CD8-positive, alpha-beta memory T cell (primary cell): ENCODE measurements around the gene FHIP1B. TPM values are rescaled to one million over a fixed set of nuclear protein-coding genes. Genes with fewer than 3 reads are reported as not detected.

Experiments
- CTCF ChIA-PET: fragments of 350-600 bp; sonication (Branson Sonifier 250); formaldehyde crosslinking; loops from one replicate; lab custom pipeline; 2021; ENCODE audit warnings: antibody characterized with exemption; lab: Charles Lee
- POLR2A ChIA-PET: fragments of 350-600 bp; sonication (Branson Sonifier 250); formaldehyde crosslinking; loops from one replicate; lab custom pipeline; 2021; ENCODE audit warnings: antibody characterized with exemption; lab: Charles Lee
- DNase-seq, 5 donors: peaks; one replicate each; pipeline versions ENCODE4 v3.0.0 to v3.0.0-alpha.2; 2020 to 2022; ENCODE audit warnings: mixed read lengths in 1 of 5
- H3K27ac ChIP-seq: one replicate; pipeline ENCODE4 v1.7.0; 2013; ENCODE audit warnings: low read depth, mild to moderate bottlenecking, low read length, moderate library complexity
- H3K27me3 ChIP-seq: 2 replicates; pipeline ENCODE4 v1.7.0; 2013; ENCODE audit warnings: low read length, mild to moderate bottlenecking; ENCODE audit not compliant: insufficient read depth, poor library complexity, severe bottlenecking
- H3K36me3 ChIP-seq: 2 replicates; pipeline ENCODE4 v1.7.0; 2013; ENCODE audit warnings: mild to moderate bottlenecking, low read length, moderate library complexity; ENCODE audit not compliant: insufficient read depth
- H3K4me1 ChIP-seq: 2 replicates; pipeline ENCODE4 v1.7.0; 2013; ENCODE audit warnings: mild to moderate bottlenecking, low read length, moderate library complexity; ENCODE audit not compliant: insufficient read depth
- H3K4me3 ChIP-seq: 2 replicates; pipeline ENCODE4 v1.7.0; 2013; ENCODE audit warnings: mild to moderate bottlenecking, low read length
- H3K9me3 ChIP-seq: 2 replicates; pipeline ENCODE4 v1.7.0; 2013; ENCODE audit warnings: mild to moderate bottlenecking, low read length
- H3K27ac Mint-ChIP-seq, 8 donors: one replicate each; pipeline ENCODE4 v1.8.0; 2020 to 2021; ENCODE audit warnings: mixed read lengths in 8 of 8, mild to moderate bottlenecking in 6 of 8, inconsistent platforms in 3 of 8, moderate library complexity in 3 of 8
- H3K27me3 Mint-ChIP-seq, 2 donors: one replicate each; pipeline ENCODE4 v1.8.0; 2020 to 2021; ENCODE audit warnings: mixed read lengths in 2 of 2, mild to moderate bottlenecking in 1 of 2, moderate library complexity in 1 of 2
- H3K36me3 Mint-ChIP-seq, 3 donors: one replicate each; pipeline ENCODE4 v1.8.0; 2020 to 2021; ENCODE audit warnings: mixed read lengths in 3 of 3, inconsistent platforms in 1 of 3, mild to moderate bottlenecking in 1 of 3
- H3K4me1 Mint-ChIP-seq, 3 donors: one replicate each; pipeline ENCODE4 v1.8.0; 2020 to 2021; ENCODE audit warnings: mixed read lengths in 3 of 3, inconsistent platforms in 1 of 3, mild to moderate bottlenecking in 1 of 3
- H3K4me3 Mint-ChIP-seq, 7 donors: one replicate each; pipeline ENCODE4 v1.8.0; 2020 to 2021; ENCODE audit warnings: mixed read lengths in 7 of 7, mild to moderate bottlenecking in 6 of 7, moderate library complexity in 4 of 7, inconsistent platforms in 2 of 7
- H3K9me3 Mint-ChIP-seq, 5 donors: one replicate each; pipeline ENCODE4 v1.8.0; 2020 to 2022; ENCODE audit warnings: mixed read lengths in 5 of 5, mild to moderate bottlenecking in 3 of 5, moderate library complexity in 2 of 5, inconsistent platforms in 1 of 5
- polyA plus RNA-seq: library from polyadenylated mRNA; unstranded; fragments of 300-500 nt; fragmentation: Illumina TruSeq; gene quantifications from one replicate; pipeline ENCODE4 v1.2.3, GENCODE V29; 2021
- total RNA-seq, 2 experiments: library from RNA; stranded (reverse); gene quantifications; one replicate each; pipeline ENCODE4 v1.2.3, GENCODE V29; 2021

Gene FHIP1B
- total and polyA plus RNA-seq, 3 experiments from 2014 or later = 16.4 to 20.6 (median 20.2) TPM

- no peak overlapping the region for H3K27ac ChIP-seq
- H3K9me3 ChIP-seq = no peaks in the 10 kb centered on the region
- H3K9me3 Mint-ChIP-seq = no peaks in the 10 kb centered on the region
- no peaks in the 10 kb centered on the region for H3K36me3 Mint-ChIP-seq
- peaks cover 8 to 28% of the 10 kb centered on the region in 2 donors for H3K27me3 Mint-ChIP-seq
- H3K36me3 ChIP-seq = no peaks in the 10 kb centered on the region
- POLR2A ChIA-PET = no interaction called here
- H3K4me1 ChIP-seq = peaks cover 12% of the 10 kb centered on the region
- no peak overlapping the region for H3K4me3 ChIP-seq
- H3K4me3 Mint-ChIP-seq = no peak overlapping the region
- no peak for DNase-seq
- CTCF ChIA-PET = no interaction called here
- peaks cover 0 to 6% (median 5%) of the 10 kb centered on the region in 3 donors for H3K4me1 Mint-ChIP-seq
- peaks cover 33% of the 10 kb centered on the region for H3K27me3 ChIP-seq
- H3K27ac Mint-ChIP-seq = no peak overlapping the region
Measured at GRCh38 chr11:6263662-6264061, 29.2 kb upstream of the FHIP1B start.

DNA sequence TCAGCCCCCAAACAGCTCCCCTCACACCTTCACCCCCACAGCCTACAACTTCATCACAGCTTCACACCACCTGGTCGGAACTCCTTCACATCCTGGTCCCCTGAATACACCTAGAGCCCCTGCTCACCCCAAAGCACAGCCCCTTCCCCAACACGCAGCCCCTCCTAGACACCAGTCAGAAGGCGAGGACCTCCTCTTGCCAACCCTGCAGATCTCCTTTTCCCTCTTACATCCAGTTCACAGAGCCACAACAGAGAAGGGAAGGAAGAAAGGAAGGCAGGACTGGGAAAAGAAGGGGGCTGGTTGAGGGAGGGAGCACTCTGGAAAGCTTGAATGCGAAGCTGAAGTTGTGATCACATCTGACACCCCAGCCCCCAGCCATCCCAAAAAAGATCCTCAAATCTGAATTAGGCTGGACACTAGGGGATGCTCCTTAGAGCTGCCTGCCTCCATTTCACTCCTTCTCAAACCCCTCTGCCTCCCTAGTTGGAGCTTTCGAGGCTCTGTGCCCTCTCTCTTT lies 25.8 kb upstream of the FHIP1B start:
- ChIA-PET CTCF (interaction anchor here (0.8 to 3.3 kb wide), 3 partner anchors 9 to 25 kb away, joined by 3 to 17 read pairs (median 3); no protein-coding TSS in a partner anchor), POLR2A (interaction anchor here (0.5 kb wide), 1 partner anchor 40 kb away, joined by 3 read pairs; no protein-coding TSS in a partner anchor)
- no peak overlapping the region for H3K4me3 Mint-ChIP-seq
- H3K27me3 Mint-ChIP-seq = peaks cover 15 to 16% of the 10 kb centered on the region in 2 donors
- H3K27ac ChIP-seq = no peak overlapping the region
- no peaks in the 10 kb centered on the region for H3K9me3 ChIP-seq
- no peaks in the 10 kb centered on the region for H3K9me3 Mint-ChIP-seq
- DNase-seq = no peak
- H3K36me3 ChIP-seq = no peaks in the 10 kb centered on the region
- peaks cover 49% of the 10 kb centered on the region for H3K27me3 ChIP-seq
- peaks cover 1 to 10% (median 5%) of the 10 kb centered on the region in 3 donors for H3K4me1 Mint-ChIP-seq
- no peaks in the 10 kb centered on the region for H3K36me3 Mint-ChIP-seq
- H3K4me3 ChIP-seq = no peak overlapping the region
- H3K4me1 ChIP-seq = peaks cover 12% of the 10 kb centered on the region
- no peak overlapping the region for H3K27ac Mint-ChIP-seq

- DNase-seq = no peak
- no peaks in the 10 kb centered on the region for H3K9me3 Mint-ChIP-seq
- H3K4me1 Mint-ChIP-seq = peaks cover 1 to 10% (median 5%) of the 10 kb centered on the region in 3 donors
- H3K27me3 ChIP-seq = peaks cover 43% of the 10 kb centered on the region
- ChIA-PET CTCF (interaction anchor here (3.3 kb wide), 1 partner anchor 7 kb away, joined by 17 read pairs; no protein-coding TSS in a partner anchor), POLR2A (interaction anchor here (0.6 kb wide), 1 partner anchor 345 kb away, joined by 3 read pairs; the partner anchor contains the start of genes ILK and RRP8)
- H3K27ac ChIP-seq = no peak overlapping the region
- H3K4me1 ChIP-seq = peaks cover 12% of the 10 kb centered on the region
- peak overlapping the region in 6 of 7 donors; percentile 1 to 88 (median 76) for H3K4me3 Mint-ChIP-seq
- peaks cover under 1 to 15% of the 10 kb centered on the region in 2 donors for H3K27me3 Mint-ChIP-seq
- no peaks in the 10 kb centered on the region for H3K9me3 ChIP-seq
- no peak overlapping the region for H3K27ac Mint-ChIP-seq
- no peaks in the 10 kb centered on the region for H3K36me3 ChIP-seq
- H3K36me3 Mint-ChIP-seq = no peaks in the 10 kb centered on the region
- H3K4me3 ChIP-seq = peak overlapping the region; percentile 50
Measured at GRCh38 chr11:6258571-6259081, 24.2 kb upstream of the FHIP1B start.

- H3K4me3 ChIP-seq = no peak overlapping the region
- H3K9me3 Mint-ChIP-seq = no peaks in the 10 kb centered on the region
- H3K4me3 Mint-ChIP-seq = peak overlapping the region in 5 of 7 donors; percentile 1 to 88 (median 78)
- DNase-seq = no peak
- ChIA-PET CTCF (no interaction called here), POLR2A (interaction anchor here (0.6 kb wide), 1 partner anchor 345 kb away, joined by 3 read pairs; the partner anchor contains the start of genes ILK and RRP8)
- no peaks in the 10 kb centered on the region for H3K9me3 ChIP-seq
- no peak overlapping the region for H3K27ac Mint-ChIP-seq
- H3K4me1 Mint-ChIP-seq = peaks cover 1 to 10% (median 5%) of the 10 kb centered on the region in 3 donors
- peaks cover 43% of the 10 kb centered on the region for H3K27me3 ChIP-seq
- peaks cover 0 to 15% of the 10 kb centered on the region in 2 donors for H3K27me3 Mint-ChIP-seq
- no peaks in the 10 kb centered on the region for H3K36me3 ChIP-seq
- no peaks in the 10 kb centered on the region for H3K36me3 Mint-ChIP-seq
- H3K27ac ChIP-seq = no peak overlapping the region
- H3K4me1 ChIP-seq = peaks cover 12% of the 10 kb centered on the region
Measured at GRCh38 chr11:6258141-6258540, 23.7 kb upstream of the FHIP1B start.

DNA sequence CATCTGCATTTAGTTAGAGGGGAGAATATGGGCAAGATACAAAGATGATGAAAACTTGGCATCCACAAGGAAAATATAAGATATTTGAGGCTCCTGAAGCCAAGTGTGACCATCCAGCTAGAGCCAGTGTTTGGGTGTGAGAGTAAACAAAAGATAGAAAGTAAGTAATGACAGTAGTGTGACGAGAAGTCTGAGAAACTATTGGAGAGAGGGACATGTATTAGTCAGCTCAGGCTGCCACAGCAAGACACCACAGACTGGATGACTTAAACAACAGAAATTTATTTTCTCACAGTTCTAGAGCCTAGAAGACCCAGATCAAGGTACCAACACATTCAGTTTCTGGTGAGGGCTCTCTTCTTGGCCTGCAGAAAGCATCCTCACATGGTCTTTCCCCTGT lies 18.8 kb upstream of the FHIP1B start:
- Histone ChIP-seq H3K36me3 (no peaks in the 10 kb centered on the region), H3K9me3 (no peaks in the 10 kb centered on the region), H3K27ac (no peak overlapping the region), H3K4me3 (no peak overlapping the region), H3K27me3 (peaks cover 11% of the 10 kb centered on the region), H3K4me1 (no peaks in the 10 kb centered on the region)
- Mint-ChIP-seq H3K27ac (no peak overlapping the region), H3K4me1 (no peaks in the 10 kb centered on the region), H3K36me3 (peaks cover 0 to 3% (median 0%) of the 10 kb centered on the region in 3 donors), H3K27me3 (peaks cover 0 to 8% of the 10 kb centered on the region in 2 donors), H3K4me3 (no peak overlapping the region), H3K9me3 (peaks cover 0 to 3% (median 0%) of the 10 kb centered on the region in 5 donors)
- ChIA-PET CTCF (no interaction called here), POLR2A (no interaction called here)
- no peak for DNase-seq

DNA sequence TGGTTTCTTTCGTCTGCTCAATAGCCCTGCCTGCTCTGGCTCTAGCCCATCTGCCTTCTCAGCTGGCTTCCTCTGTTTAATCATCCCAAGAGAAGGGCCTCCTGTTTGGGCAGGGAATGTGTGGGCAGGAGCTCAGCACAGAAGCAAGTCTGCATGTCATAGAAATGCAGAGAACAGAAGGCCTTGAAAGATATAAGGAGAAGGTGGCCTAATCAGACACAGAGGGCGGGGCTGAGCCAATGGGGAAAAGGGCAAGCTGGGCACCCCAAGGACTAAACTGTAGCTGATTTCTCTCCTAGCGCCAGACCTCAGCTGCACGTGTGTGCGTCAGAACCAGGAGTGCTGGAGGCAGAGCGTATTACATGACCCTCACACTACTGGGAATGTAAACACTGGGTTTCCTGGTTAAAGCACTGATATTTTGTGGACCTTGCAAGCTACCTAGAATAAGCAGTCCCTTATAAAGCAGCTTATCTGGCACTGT lies 17.6 kb upstream of the FHIP1B start:
- Mint-ChIP-seq H3K4me3 (no peak overlapping the region), H3K27ac (peak overlapping the region in 1 of 8 donors; percentile 26), H3K4me1 (no peaks in the 10 kb centered on the region), H3K27me3 (peaks cover 4 to 7% of the 10 kb centered on the region in 2 donors), H3K9me3 (peaks cover 0 to 3% (median 0%) of the 10 kb centered on the region in 5 donors), H3K36me3 (peaks cover 0 to 3% (median 0%) of the 10 kb centered on the region in 3 donors)
- DNase-seq = no peak
- Histone ChIP-seq H3K36me3 (no peaks in the 10 kb centered on the region), H3K27ac (no peak overlapping the region), H3K4me1 (no peaks in the 10 kb centered on the region), H3K9me3 (no peaks in the 10 kb centered on the region), H3K27me3 (no peaks in the 10 kb centered on the region), H3K4me3 (no peak overlapping the region)
- POLR2A ChIA-PET = no interaction called here
- CTCF ChIA-PET = interaction anchor here (1.0 to 4.2 kb wide), 7 partner anchors 8 to 127 kb away, joined by 3 to 24 read pairs (median 9); partner anchors contain the start of gene CCKBR

DNA sequence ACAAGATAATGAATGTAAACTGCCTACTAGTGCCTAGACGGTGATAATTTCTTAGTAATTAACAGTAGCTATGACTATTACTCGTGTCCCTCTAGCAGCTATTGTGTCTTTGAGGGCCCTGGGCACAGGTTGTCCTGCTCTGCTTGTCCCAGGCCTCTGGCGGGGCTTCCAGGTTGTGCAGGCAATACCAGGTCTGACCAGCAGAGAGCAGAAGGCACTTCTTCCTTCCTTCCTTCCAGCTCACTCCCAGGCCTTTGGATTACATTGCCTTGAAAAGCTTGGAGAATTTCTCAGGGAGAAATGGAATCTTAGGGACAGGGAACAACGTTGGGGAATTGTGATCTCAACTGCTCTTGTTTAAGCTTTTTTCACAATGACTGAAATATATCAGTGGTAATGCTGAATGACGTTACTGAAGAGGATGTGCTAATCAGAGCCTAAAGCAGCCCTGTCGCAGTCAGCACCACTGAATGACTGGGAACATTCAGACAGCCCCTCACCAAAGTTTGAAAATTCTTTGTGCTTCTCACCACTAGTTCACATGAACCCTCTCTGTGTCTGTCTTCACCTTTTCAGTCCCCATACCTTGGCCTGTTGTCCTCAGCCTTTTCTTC lies 16.8 kb upstream of the FHIP1B start:
- peak in 4 of 5 donors; percentile 10 to 54 (median 31) for DNase-seq
- Mint-ChIP-seq H3K9me3 (peaks cover 0 to 3% (median 0%) of the 10 kb centered on the region in 5 donors), H3K27ac (no peak overlapping the region), H3K4me3 (no peak overlapping the region), H3K36me3 (peaks cover 0 to 3% (median 0%) of the 10 kb centered on the region in 3 donors), H3K4me1 (no peaks in the 10 kb centered on the region), H3K27me3 (peaks cover 4 to 7% of the 10 kb centered on the region in 2 donors)
- POLR2A ChIA-PET = no interaction called here
- no peaks in the 10 kb centered on the region for H3K27me3 ChIP-seq
- H3K4me1 ChIP-seq = no peaks in the 10 kb centered on the region
- CTCF ChIA-PET = interaction anchor here (0.8 to 4.2 kb wide), 13 partner anchors 9 to 189 kb away, joined by 3 to 24 read pairs (median 5); partner anchors contain the start of genes CCKBR, FHIP1B and HPX
- H3K4me3 ChIP-seq = no peak overlapping the region
- H3K36me3 ChIP-seq = no peaks in the 10 kb centered on the region
- no peaks in the 10 kb centered on the region for H3K9me3 ChIP-seq
- no peak overlapping the region for H3K27ac ChIP-seq
